ENCODE results near the gene ANKFN1. TPM values are rescaled to one million over a fixed set of nuclear protein-coding genes. Genes with fewer than 3 reads are reported as not detected.

Gene ANKFN1
- polyA plus RNA-seq, 1 donor: 0.24 TPM

GRCh38 chr17:56167491-56167890 lies 14.2 kb downstream of the ANKFN1 start:
- H3K4me3 ChIP-seq (ENCODE audit: low read length): no peak overlapping the region
- no peaks in the 10 kb centered on the region for H3K36me3 ChIP-seq (ENCODE audit: control insufficient read depth, insufficient read depth, low read length)
- H3K4me1 ChIP-seq (ENCODE audit: control insufficient read depth, insufficient read depth, low read length): no peaks in the 10 kb centered on the region
- no peak for DNase-seq
- no peaks in the 10 kb centered on the region for H3K9me3 ChIP-seq (ENCODE audit: control insufficient read depth, low read depth, low read length)
- H3K27ac ChIP-seq (ENCODE audit: low read length): no peak overlapping the region
- no peaks in the 10 kb centered on the region for H3K27me3 ChIP-seq (ENCODE audit: control insufficient read depth, insufficient read depth, low read length)
- no CpG with 5 or more reads among the region's 2 CpGs for WGBS (ENCODE audit: insufficient coverage, low lambda C conversion rate)

- H3K4me1 ChIP-seq (ENCODE audit: control insufficient read depth, insufficient read depth, low read length): no peaks in the 10 kb centered on the region
- no peaks in the 10 kb centered on the region for H3K27me3 ChIP-seq (ENCODE audit: control insufficient read depth, insufficient read depth, low read length)
- no peak for DNase-seq
- no peaks in the 10 kb centered on the region for H3K9me3 ChIP-seq (ENCODE audit: control insufficient read depth, low read depth, low read length)
- H3K36me3 ChIP-seq (ENCODE audit: control insufficient read depth, insufficient read depth, low read length): no peaks in the 10 kb centered on the region
- H3K4me3 ChIP-seq (ENCODE audit: low read length): no peak overlapping the region
- no CpG with 5 or more reads among the region's 3 CpGs for WGBS (ENCODE audit: insufficient coverage, low lambda C conversion rate)
- H3K27ac ChIP-seq (ENCODE audit: low read length): no peak overlapping the region
Observed at GRCh38 chr17:56169621-56170020, 16.3 kb downstream of the ANKFN1 start.

GRCh38 chr17:56171186-56171959 lies 18.1 kb downstream of the ANKFN1 start:
- peaks cover 8% of the 10 kb centered on the region for H3K4me1 ChIP-seq (ENCODE audit: control insufficient read depth, insufficient read depth, low read length)
- no peaks in the 10 kb centered on the region for H3K27me3 ChIP-seq (ENCODE audit: control insufficient read depth, insufficient read depth, low read length)
- no peaks in the 10 kb centered on the region for H3K9me3 ChIP-seq (ENCODE audit: control insufficient read depth, low read depth, low read length)
- no peak overlapping the region for H3K27ac ChIP-seq (ENCODE audit: low read length)
- WGBS (ENCODE audit: insufficient coverage, low lambda C conversion rate): no CpG with 5 or more reads among the region's 4 CpGs
- H3K36me3 ChIP-seq (ENCODE audit: control insufficient read depth, insufficient read depth, low read length): no peaks in the 10 kb centered on the region
- H3K4me3 ChIP-seq (ENCODE audit: low read length): no peak overlapping the region
- no peak for DNase-seq

GRCh38 chr17:56172517-56172982 lies 19.3 kb downstream of the ANKFN1 start:
- H3K27ac ChIP-seq (ENCODE audit: low read length): no peak overlapping the region
- no CpG with 5 or more reads among the region's 5 CpGs for WGBS (ENCODE audit: insufficient coverage, low lambda C conversion rate)
- no peaks in the 10 kb centered on the region for H3K27me3 ChIP-seq (ENCODE audit: control insufficient read depth, insufficient read depth, low read length)
- H3K4me1 ChIP-seq (ENCODE audit: control insufficient read depth, insufficient read depth, low read length): peaks cover 17% of the 10 kb centered on the region
- DNase-seq: no peak
- no peak overlapping the region for H3K4me3 ChIP-seq (ENCODE audit: low read length)
- no peaks in the 10 kb centered on the region for H3K9me3 ChIP-seq (ENCODE audit: control insufficient read depth, low read depth, low read length)
- H3K36me3 ChIP-seq (ENCODE audit: control insufficient read depth, insufficient read depth, low read length): no peaks in the 10 kb centered on the region

GRCh38 chr17:56173026-56173425 lies 19.8 kb downstream of the ANKFN1 start:
- WGBS (ENCODE audit: insufficient coverage, low lambda C conversion rate): 100% methylated on average over 1 of the region's 1 CpG
- Histone ChIP-seq H3K27me3 (ENCODE audit: control insufficient read depth, insufficient read depth, low read length) (no peaks in the 10 kb centered on the region), H3K9me3 (ENCODE audit: control insufficient read depth, low read depth, low read length) (no peaks in the 10 kb centered on the region), H3K4me1 (ENCODE audit: control insufficient read depth, insufficient read depth, low read length) (peaks cover 17% of the 10 kb centered on the region), H3K36me3 (ENCODE audit: control insufficient read depth, insufficient read depth, low read length) (no peaks in the 10 kb centered on the region), H3K4me3 (ENCODE audit: low read length) (no peak overlapping the region), H3K27ac (ENCODE audit: low read length) (no peak overlapping the region)
- no peak for DNase-seq

GRCh38 chr17:56173958-56174835 lies 20.9 kb downstream of the ANKFN1 start:
- no peak overlapping the region for H3K4me3 ChIP-seq (ENCODE audit: low read length)
- 60% methylated on average over 1 of the region's 3 CpGs for WGBS (ENCODE audit: insufficient coverage, low lambda C conversion rate)
- no peaks in the 10 kb centered on the region for H3K9me3 ChIP-seq (ENCODE audit: control insufficient read depth, low read depth, low read length)
- H3K27me3 ChIP-seq (ENCODE audit: control insufficient read depth, insufficient read depth, low read length): no peaks in the 10 kb centered on the region
- no peak for DNase-seq
- peaks cover 17% of the 10 kb centered on the region for H3K4me1 ChIP-seq (ENCODE audit: control insufficient read depth, insufficient read depth, low read length)
- no peak overlapping the region for H3K27ac ChIP-seq (ENCODE audit: low read length)
- no peaks in the 10 kb centered on the region for H3K36me3 ChIP-seq (ENCODE audit: control insufficient read depth, insufficient read depth, low read length)

GRCh38 chr17:56175299-56175955 lies 22.2 kb downstream of the ANKFN1 start:
- no peak overlapping the region for H3K27ac ChIP-seq (ENCODE audit: low read length)
- H3K4me3 ChIP-seq (ENCODE audit: low read length): no peak overlapping the region
- WGBS (ENCODE audit: insufficient coverage, low lambda C conversion rate): no CpG with 5 or more reads among the region's 2 CpGs
- H3K36me3 ChIP-seq (ENCODE audit: control insufficient read depth, insufficient read depth, low read length): no peaks in the 10 kb centered on the region
- peaks cover 17% of the 10 kb centered on the region for H3K4me1 ChIP-seq (ENCODE audit: control insufficient read depth, insufficient read depth, low read length)
- H3K27me3 ChIP-seq (ENCODE audit: control insufficient read depth, insufficient read depth, low read length): no peaks in the 10 kb centered on the region
- H3K9me3 ChIP-seq (ENCODE audit: control insufficient read depth, low read depth, low read length): no peaks in the 10 kb centered on the region
- no peak for DNase-seq

GRCh38 chr17:56176091-56176490 lies 22.8 kb downstream of the ANKFN1 start:
- no peaks in the 10 kb centered on the region for H3K36me3 ChIP-seq (ENCODE audit: control insufficient read depth, insufficient read depth, low read length)
- H3K4me3 ChIP-seq (ENCODE audit: low read length): no peak overlapping the region
- no peak overlapping the region for H3K27ac ChIP-seq (ENCODE audit: low read length)
- peaks cover 17% of the 10 kb centered on the region for H3K4me1 ChIP-seq (ENCODE audit: control insufficient read depth, insufficient read depth, low read length)
- H3K9me3 ChIP-seq (ENCODE audit: control insufficient read depth, low read depth, low read length): no peaks in the 10 kb centered on the region
- WGBS (ENCODE audit: insufficient coverage, low lambda C conversion rate): 14% methylated on average over 1 of the region's 4 CpGs
- no peaks in the 10 kb centered on the region for H3K27me3 ChIP-seq (ENCODE audit: control insufficient read depth, insufficient read depth, low read length)
- DNase-seq: peak in 1 of 2 donors; percentile 30

GRCh38 chr17:56177361-56177760 lies 24.1 kb downstream of the ANKFN1 start:
- Histone ChIP-seq H3K27me3 (ENCODE audit: control insufficient read depth, insufficient read depth, low read length) (no peaks in the 10 kb centered on the region), H3K36me3 (ENCODE audit: control insufficient read depth, insufficient read depth, low read length) (no peaks in the 10 kb centered on the region), H3K27ac (ENCODE audit: low read length) (no peak overlapping the region), H3K9me3 (ENCODE audit: control insufficient read depth, low read depth, low read length) (no peaks in the 10 kb centered on the region), H3K4me3 (ENCODE audit: low read length) (no peak overlapping the region), H3K4me1 (ENCODE audit: control insufficient read depth, insufficient read depth, low read length) (peaks cover 17% of the 10 kb centered on the region)
- WGBS (ENCODE audit: insufficient coverage, low lambda C conversion rate): 100% methylated on average over 1 of the region's 2 CpGs
- no peak for DNase-seq

GRCh38 chr17:56178203-56178602 lies 24.9 kb downstream of the ANKFN1 start:
- no peak overlapping the region for H3K27ac ChIP-seq (ENCODE audit: low read length)
- no peak for DNase-seq
- no peaks in the 10 kb centered on the region for H3K9me3 ChIP-seq (ENCODE audit: control insufficient read depth, low read depth, low read length)
- no peak overlapping the region for H3K4me3 ChIP-seq (ENCODE audit: low read length)
- no peaks in the 10 kb centered on the region for H3K36me3 ChIP-seq (ENCODE audit: control insufficient read depth, insufficient read depth, low read length)
- WGBS (ENCODE audit: insufficient coverage, low lambda C conversion rate): 100% methylated on average over 1 of the region's 5 CpGs
- no peaks in the 10 kb centered on the region for H3K27me3 ChIP-seq (ENCODE audit: control insufficient read depth, insufficient read depth, low read length)
- H3K4me1 ChIP-seq (ENCODE audit: control insufficient read depth, insufficient read depth, low read length): peaks cover 17% of the 10 kb centered on the region

Measured in large intestine (tissue), 3 donors.